HG02623 (cell line): ENCODE results near the gene TSR3.

Experiments used
- ATAC-seq: cut with Tn5 transposase; IDR thresholded peaks from one replicate; pipeline ENCODE4 v1.9.1; 2021; ENCODE audit warnings: moderate library complexity; ENCODE audit not compliant: unreplicated experiment

The TSR3 gene

GRCh38 chr16:1378087-1378803 lies 26.6 kb upstream of the TSR3 start:
- ATAC-seq = no peak

GRCh38 chr16:1377406-1378010 lies 25.8 kb upstream of the TSR3 start:
- no peak for ATAC-seq

- ATAC-seq = no peak
Measured at GRCh38 chr16:1375741-1376410, 24.2 kb upstream of the TSR3 start.

- ATAC-seq = no peak
Measured at GRCh38 chr16:1375298-1375640, 23.6 kb upstream of the TSR3 start.

GRCh38 chr16:1374418-1375297 lies 23.0 kb upstream of the TSR3 start:
- no peak for ATAC-seq

GRCh38 chr16:1372292-1372950 lies 20.7 kb upstream of the TSR3 start:
- ATAC-seq = no peak

- ATAC-seq = no peak
Measured at GRCh38 chr16:1371054-1371978, 19.6 kb upstream of the TSR3 start.

GRCh38 chr16:1367486-1368174 lies 16.0 kb upstream of the TSR3 start:
- ATAC-seq = no peak

- ATAC-seq = no peak
Measured at GRCh38 chr16:1366712-1367299, 15.1 kb upstream of the TSR3 start.

GRCh38 chr16:1366060-1366711 lies 14.5 kb upstream of the TSR3 start:
- no peak for ATAC-seq

- no peak for ATAC-seq
Measured at GRCh38 chr16:1364510-1364909, 12.8 kb upstream of the TSR3 start.

- ATAC-seq = no peak
Measured at GRCh38 chr16:1363501-1364041, 11.9 kb upstream of the TSR3 start.

- no peak for ATAC-seq
Measured at GRCh38 chr16:1362807-1363206, 11.1 kb upstream of the TSR3 start.

GRCh38 chr16:1361685-1362360 lies 10.1 kb upstream of the TSR3 start:
- no peak for ATAC-seq

GRCh38 chr16:1357906-1358566 lies 6.4 kb upstream of the TSR3 start:
- no peak for ATAC-seq

GRCh38 chr16:1356061-1356900 lies 4.6 kb upstream of the TSR3 start:
- no peak for ATAC-seq
